Uterus (tissue), 4 donors: ENCODE measurements around the gene SUPT6H. TPM values are rescaled to one million over a fixed set of nuclear protein-coding genes. Genes with fewer than 3 reads are reported as not detected.
"Not testable (repeated sequence)": the region's sequence is repeated elsewhere in the genome, so short reads cannot be mapped to it uniquely, and the experiment has no call there.

Source experiments
- DNase-seq, 2 donors: peaks; one replicate each; pipeline ENCODE4 v3.0.0-alpha.2; 2019 to 2020
- H3K27ac ChIP-seq, 2 donors: fragments of 200-600 bp; sonication (generic); 1 replicate in 1 of 2; 2 replicates in 1 of 2; pipeline ENCODE4 v1.5.1; 2016 to 2018
- H3K27me3 ChIP-seq, 2 donors: fragments of 200-600 bp; sonication (generic); one replicate each; pipeline ENCODE4 v1.5.1; 2018 to 2019; ENCODE audit warnings: control low read depth in 1 of 2
- H3K36me3 ChIP-seq, 2 donors: fragments of 200-600 bp; sonication (generic); one replicate each; pipeline ENCODE4 v1.5.1; 2019; ENCODE audit warnings: control low read depth in 1 of 2
- H3K4me1 ChIP-seq, 2 donors: fragments of 200-600 bp; sonication (generic); one replicate each; pipeline ENCODE4 v1.5.1; 2018 to 2019; ENCODE audit warnings: control low read depth in 1 of 2
- H3K4me3 ChIP-seq, 2 donors: fragments of 200-600 bp; sonication (generic); 1 replicate in 1 of 2; 2 replicates in 1 of 2; pipeline ENCODE4 v1.5.1; 2018 to 2019; ENCODE audit warnings: mild to moderate bottlenecking in 1 of 2
- H3K9me3 ChIP-seq, 2 donors: fragments of 200-600 bp; sonication (generic); one replicate each; pipeline ENCODE4 v1.5.1; 2019; ENCODE audit warnings: control low read depth in 1 of 2
- POLR2A ChIP-seq, 2 donors: fragments of 450-650 bp; IDR thresholded peaks; one replicate each; pipeline ENCODE4 v1.6.1; 2016; ENCODE audit warnings: antibody characterized with exemption in 2 of 2, mild to moderate bottlenecking in 1 of 2, moderate library complexity in 1 of 2
- intact Hi-C: fragments of 100-400 bp; cut with DNase I; formaldehyde crosslinking; loops from one replicate; pipeline ENCODE4 v1.15.1; 2023; ENCODE audit warnings: low total_unique reads
- total RNA-seq, 4 donors: library from RNA; depleted of rRNA in 3 of 4; stranded (reverse); fragments of >200 nt in 3 of 4; gene quantifications; one replicate each; pipeline versions ENCODE4 v1.1.0 to v1.2.4, GENCODE V29; 2014 to 2023
- TF ChIP-seq, protein P1 (sequence below), 4 experiments: fragments of 200-600 bp in 2 of 4; fragments of 450-650 bp in 2 of 4; sonication (generic) in 2 of 4; IDR thresholded peaks; one replicate each; pipeline ENCODE4 v1.5.1; 2016 to 2019; ENCODE audit warnings: antibody characterized with exemption in 4 of 4, mild to moderate bottlenecking in 2 of 4, moderate library complexity in 1 of 4
- donor health status: DM: yes; HTN: yes; CAD: no.

Gene SUPT6H
- total RNA-seq, 4 donors from 2014 or later: 15.3 to 84.5 (median 47.5) TPM

DNA sequence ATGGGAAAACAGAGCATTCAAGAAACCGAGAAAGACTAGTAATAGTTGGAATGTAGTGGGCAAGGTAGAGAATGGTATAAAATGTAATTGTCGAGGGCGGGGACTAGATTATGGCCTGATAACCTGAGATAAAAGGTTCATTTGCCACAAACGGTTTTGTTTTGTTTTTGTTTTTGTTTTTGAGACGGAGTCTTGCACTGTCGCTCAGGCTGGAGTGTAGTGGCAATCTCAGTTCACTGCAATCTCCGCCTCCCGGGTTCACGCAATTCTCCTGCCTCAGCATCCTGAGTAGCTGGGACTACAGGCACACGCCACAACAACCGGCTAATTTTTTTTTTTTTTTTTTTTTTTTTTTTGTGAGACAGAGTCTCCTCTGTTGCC lies 67.9 kb downstream of the SUPT6H start:
- intact Hi-C loops: no loop called here
- no peak for DNase-seq
- H3K27me3 ChIP-seq: no peaks in the 10 kb centered on the region
- peaks cover 2 to 10% of the 10 kb centered on the region in 2 donors for H3K4me1 ChIP-seq
- H3K4me3 ChIP-seq: no peak overlapping the region
- no peaks in the 10 kb centered on the region for H3K9me3 ChIP-seq
- H3K27ac ChIP-seq: no peak overlapping the region
- no peaks in the 10 kb centered on the region for H3K36me3 ChIP-seq
- TF ChIP-seq, protein P1, sequence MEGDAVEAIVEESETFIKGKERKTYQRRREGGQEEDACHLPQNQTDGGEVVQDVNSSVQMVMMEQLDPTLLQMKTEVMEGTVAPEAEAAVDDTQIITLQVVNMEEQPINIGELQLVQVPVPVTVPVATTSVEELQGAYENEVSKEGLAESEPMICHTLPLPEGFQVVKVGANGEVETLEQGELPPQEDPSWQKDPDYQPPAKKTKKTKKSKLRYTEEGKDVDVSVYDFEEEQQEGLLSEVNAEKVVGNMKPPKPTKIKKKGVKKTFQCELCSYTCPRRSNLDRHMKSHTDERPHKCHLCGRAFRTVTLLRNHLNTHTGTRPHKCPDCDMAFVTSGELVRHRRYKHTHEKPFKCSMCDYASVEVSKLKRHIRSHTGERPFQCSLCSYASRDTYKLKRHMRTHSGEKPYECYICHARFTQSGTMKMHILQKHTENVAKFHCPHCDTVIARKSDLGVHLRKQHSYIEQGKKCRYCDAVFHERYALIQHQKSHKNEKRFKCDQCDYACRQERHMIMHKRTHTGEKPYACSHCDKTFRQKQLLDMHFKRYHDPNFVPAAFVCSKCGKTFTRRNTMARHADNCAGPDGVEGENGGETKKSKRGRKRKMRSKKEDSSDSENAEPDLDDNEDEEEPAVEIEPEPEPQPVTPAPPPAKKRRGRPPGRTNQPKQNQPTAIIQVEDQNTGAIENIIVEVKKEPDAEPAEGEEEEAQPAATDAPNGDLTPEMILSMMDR (IDR thresholded peaks at IDR 0.05): no peak

DNA sequence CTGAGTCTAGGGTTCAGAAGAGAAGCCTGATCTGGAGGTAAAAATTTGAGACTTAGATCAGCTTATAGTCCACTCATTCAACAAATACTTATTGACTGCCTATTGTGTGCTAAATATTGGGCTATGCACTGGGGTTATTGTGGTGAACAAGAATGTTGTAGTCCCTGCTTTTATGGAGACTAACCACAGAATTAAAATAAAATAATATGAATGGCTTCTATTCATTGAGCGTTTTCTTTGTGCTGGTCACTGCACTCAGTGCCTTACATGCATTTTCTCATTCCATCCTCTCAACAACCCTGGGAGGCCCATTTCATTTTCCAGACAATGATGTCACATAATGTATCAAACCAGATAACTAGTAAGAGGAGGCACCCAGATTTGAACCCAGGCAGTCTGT lies 71.3 kb downstream of the SUPT6H start:
- TF ChIP-seq POLR2A (IDR thresholded peaks at IDR 0.05): no peak
- TF ChIP-seq, protein P1 (IDR thresholded peaks at IDR 0.05): no peak

DNA sequence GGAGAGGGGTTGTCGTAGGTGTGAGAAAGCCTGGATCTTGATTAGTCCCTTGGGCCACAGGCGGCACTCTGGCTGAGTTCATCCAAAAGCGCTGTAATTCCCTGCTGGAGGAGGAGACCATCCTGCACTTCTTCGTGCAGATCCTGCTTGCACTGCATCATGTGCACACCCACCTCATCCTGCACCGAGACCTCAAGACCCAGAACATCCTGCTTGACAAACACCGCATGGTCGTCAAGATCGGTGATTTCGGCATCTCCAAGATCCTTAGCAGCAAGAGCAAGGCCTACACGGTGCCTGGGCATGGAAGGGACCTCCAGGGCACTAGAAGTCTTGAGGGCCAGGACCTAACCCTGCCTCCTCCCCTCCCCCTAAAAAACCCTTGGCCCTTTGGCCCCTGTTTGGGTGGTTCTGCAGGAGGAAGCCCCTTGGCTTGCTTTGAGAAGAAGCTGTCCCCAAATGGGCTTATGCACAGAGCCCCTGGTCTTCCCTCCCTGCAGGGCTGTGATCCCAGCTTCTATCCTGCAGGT lies 72.8 kb downstream of the SUPT6H start:
- Histone ChIP-seq H3K4me3 (no peak overlapping the region), H3K9me3 (no peaks in the 10 kb centered on the region), H3K36me3 (no peaks in the 10 kb centered on the region), H3K4me1 (no peaks in the 10 kb centered on the region), H3K27ac (no peak overlapping the region), H3K27me3 (no peaks in the 10 kb centered on the region)
- DNase-seq: no peak
- no peak for TF ChIP-seq POLR2A (IDR thresholded peaks at IDR 0.05)
- TF ChIP-seq, protein P1 (IDR thresholded peaks at IDR 0.05): no peak
- intact Hi-C loops: no loop called here

More for the DNA sequence above, 71.3 kb downstream of the SUPT6H start:
- no peak overlapping the region for H3K27ac ChIP-seq
- no peaks in the 10 kb centered on the region for H3K36me3 ChIP-seq
- no peak for DNase-seq
- no peak overlapping the region for H3K4me3 ChIP-seq
- no peaks in the 10 kb centered on the region for H3K9me3 ChIP-seq
- H3K27me3 ChIP-seq: no peaks in the 10 kb centered on the region
- H3K4me1 ChIP-seq: no peaks in the 10 kb centered on the region
- intact Hi-C loops: no loop called here

DNA sequence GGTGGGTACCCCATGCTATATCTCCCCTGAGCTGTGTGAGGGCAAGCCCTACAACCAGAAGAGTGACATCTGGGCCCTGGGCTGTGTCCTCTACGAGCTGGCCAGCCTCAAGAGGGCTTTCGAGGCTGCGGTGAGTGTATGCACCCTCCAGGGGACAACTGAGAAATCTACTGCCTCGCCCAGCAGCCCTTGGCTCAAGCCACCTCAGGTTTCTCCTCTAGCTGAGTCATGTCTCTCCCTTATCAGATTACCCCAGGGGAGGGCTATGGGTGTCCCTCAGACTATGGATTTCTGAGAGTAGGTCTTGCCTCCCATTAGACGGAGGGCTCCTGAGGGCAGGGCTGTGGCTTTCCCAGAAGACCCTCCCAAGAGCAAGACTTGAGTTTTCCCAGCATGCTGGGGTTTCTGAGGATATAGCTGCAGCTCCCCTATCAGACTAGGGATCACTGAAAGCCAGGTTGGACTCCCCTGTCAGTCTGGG lies 73.3 kb downstream of the SUPT6H start:
- Histone ChIP-seq H3K4me1 (no peaks in the 10 kb centered on the region), H3K27ac (no peak overlapping the region), H3K4me3 (no peak overlapping the region), H3K27me3 (no peaks in the 10 kb centered on the region), H3K36me3 (no peaks in the 10 kb centered on the region), H3K9me3 (no peaks in the 10 kb centered on the region)
- no peak for DNase-seq
- intact Hi-C loops: no loop called here
- TF ChIP-seq POLR2A (IDR thresholded peaks at IDR 0.05): no peak
- TF ChIP-seq, protein P1 (IDR thresholded peaks at IDR 0.05): no peak

DNA sequence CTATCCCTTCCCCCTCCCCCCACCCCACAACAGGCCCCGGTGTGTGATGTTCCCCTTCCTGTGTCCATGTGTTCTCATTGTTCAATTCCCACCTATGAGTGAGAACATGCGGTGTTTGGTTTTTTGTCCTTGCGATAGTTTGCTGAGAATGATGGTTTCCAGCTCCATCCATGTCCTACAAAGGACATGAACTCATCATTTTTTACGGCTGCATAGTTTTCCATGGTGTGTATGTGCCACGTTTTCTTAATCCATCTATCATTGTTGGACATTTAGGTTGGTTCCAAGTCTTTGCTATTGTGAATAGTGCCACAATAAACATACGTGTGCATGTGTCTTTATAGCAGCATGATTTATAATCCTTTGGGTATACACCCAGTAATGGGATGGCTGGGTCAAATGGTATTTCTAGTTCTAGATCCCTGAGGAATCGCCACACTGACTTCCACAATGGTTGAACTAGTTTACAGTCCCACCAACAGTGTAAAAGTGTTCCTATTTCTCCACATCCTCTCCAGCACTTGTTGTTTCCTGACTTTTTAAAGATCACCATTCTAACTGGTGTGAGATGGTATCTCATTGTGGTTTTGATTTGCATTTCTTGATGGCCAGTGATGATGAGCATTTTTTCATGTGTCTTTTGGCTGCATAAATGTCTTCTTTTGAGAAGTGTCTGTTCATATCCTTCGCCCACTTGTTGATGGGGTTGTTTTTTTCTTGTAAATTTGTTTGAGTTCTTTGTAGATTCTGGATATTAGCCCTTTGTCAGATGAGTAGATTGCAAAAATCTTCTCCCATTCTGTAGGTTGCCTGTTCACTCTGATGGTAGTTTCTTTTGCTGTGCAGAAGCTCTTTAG lies 74.1 kb downstream of the SUPT6H start:
- H3K27me3 ChIP-seq, H3K9me3 ChIP-seq, H3K36me3 ChIP-seq, H3K4me3 ChIP-seq, H3K27ac ChIP-seq, DNase-seq, intact Hi-C loops, H3K4me1 ChIP-seq: not testable (repeated sequence)
